Astrocyte of the spinal cord (primary cell): ENCODE results near the gene MT1E.

Experiments used
- DNase-seq: peaks from one replicate; pipeline ENCODE4 v3.0.0; 2011; ENCODE audit warnings: low read depth, low spot score
- H3K4me3 ChIP-seq: 2 replicates; pipeline ENCODE4 v1.5.1; 2011; ENCODE audit warnings: low read depth, mild to moderate bottlenecking, low read length, moderate library complexity
- CTCF ChIP-seq: IDR thresholded peaks from 2 replicates; pipeline ENCODE4 v1.5.1; 2012; ENCODE audit warnings: low read depth, mild to moderate bottlenecking, low read length, inconsistent platforms
- in situ Hi-C: cut with HindIII; loops from 2 replicates; pipeline ENCODE4 v1.10.0; 2017; ENCODE audit warnings: low sequenced_read_pairs

The MT1E gene

GRCh38 chr16:56643833-56644232 lies 18.3 kb downstream of the MT1E start:
- DNase-seq: no peak
- no peak for TF ChIP-seq CTCF
- in situ Hi-C loops: no loop called here
- no peak overlapping the region for H3K4me3 ChIP-seq

DNA sequence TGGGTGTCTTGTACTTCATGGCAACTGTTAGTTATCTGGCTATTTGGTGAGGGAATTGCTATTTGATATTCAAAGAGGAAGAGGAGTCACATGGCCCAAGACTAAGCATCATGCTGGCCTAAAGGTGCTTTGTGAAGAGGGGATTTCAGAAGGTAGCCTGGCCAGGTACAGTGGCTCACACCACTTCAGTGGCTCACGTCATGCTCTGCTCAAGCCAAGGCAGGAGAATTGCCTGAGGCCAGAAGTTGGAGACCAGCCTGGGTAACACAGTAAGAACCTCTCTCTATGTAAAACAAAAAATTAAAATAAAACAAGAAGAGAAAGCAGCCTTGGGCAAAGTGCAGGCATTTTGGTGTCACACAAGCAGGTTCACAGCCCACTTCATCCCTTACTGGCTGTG lies 19.7 kb downstream of the MT1E start:
- TF ChIP-seq CTCF: no peak
- no peak for DNase-seq
- no peak overlapping the region for H3K4me3 ChIP-seq
- in situ Hi-C loops: no loop called here

DNA sequence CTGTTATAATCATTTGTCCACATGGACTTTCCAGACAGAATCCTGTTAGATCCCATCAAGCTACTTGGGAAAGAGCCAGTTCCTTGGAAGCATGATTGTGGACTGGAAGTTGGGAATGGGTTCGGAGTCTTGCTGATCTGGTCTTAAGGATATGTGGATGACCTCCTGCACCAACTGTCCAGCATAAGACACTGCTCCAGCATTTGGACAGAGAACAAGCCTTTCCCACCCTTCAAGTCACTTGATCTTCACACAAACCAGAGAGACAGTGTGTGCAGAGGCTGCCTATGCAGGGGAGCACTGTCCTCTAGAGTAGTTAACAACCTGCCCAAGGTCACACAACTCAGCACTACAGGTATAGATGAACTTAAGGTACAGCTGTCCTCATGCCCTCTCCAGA lies 20.3 kb downstream of the MT1E start:
- no peak overlapping the region for H3K4me3 ChIP-seq
- DNase-seq: no peak
- in situ Hi-C loops: no loop called here
- no peak for TF ChIP-seq CTCF

- H3K4me3 ChIP-seq: no peak overlapping the region
Measured at GRCh38 chr16:56647641-56648431, 22.3 kb downstream of the MT1E start.

DNA sequence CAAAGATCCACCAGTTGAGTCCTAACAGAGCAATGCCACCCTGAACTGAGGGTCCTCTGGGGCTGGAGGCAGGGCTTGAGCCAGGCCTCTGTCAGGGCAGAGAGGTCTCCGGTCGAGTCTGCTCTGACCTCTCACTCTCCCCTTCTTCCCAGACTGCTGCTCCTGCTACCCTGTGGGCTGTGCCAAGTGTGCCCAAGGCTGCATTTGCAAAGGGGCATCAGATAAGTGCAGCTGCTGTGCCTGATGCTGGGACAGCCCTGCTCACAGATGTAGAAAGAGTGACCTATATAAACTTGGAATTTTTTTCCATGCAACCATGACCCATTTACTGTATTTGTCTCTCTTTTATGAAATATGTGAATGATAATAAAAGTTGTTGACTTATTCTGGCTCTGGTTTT lies 23.7 kb downstream of the MT1E start:
- DNase-seq: no peak
- in situ Hi-C loops: no loop called here
- no peak for TF ChIP-seq CTCF
- H3K4me3 ChIP-seq: no peak overlapping the region

More at GRCh38 chr16:56647641-56648431, 22.3 kb downstream of the MT1E start:
- TF ChIP-seq CTCF: no peak
- in situ Hi-C loops: no loop called here
- DNase-seq: no peak

GRCh38 chr16:56649820-56650219 lies 24.2 kb downstream of the MT1E start:
- no peak for TF ChIP-seq CTCF
- DNase-seq: no peak
- in situ Hi-C loops: no loop called here
- no peak overlapping the region for H3K4me3 ChIP-seq
